NCI-H524 (cell line): Measurements from ENCODE around the gene OR4M2.
"Not testable (repeated sequence)": the region's sequence is repeated elsewhere in the genome, so short reads cannot be mapped to it uniquely, and the experiment has no call there.

ENCODE experiments used
- DNase-seq, 2 experiments: peaks; one replicate each; lab custom pipeline; 2025; lab: John Stamatoyannopoulos, UW

The OR4M2 gene, protein sequence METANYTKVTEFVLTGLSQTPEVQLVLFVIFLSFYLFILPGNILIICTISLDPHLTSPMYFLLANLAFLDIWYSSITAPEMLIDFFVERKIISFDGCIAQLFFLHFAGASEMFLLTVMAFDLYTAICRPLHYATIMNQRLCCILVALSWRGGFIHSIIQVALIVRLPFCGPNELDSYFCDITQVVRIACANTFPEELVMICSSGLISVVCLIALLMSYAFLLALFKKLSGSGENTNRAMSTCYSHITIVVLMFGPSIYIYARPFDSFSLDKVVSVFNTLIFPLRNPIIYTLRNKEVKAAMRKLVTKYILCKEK

GRCh38 chr15:22080227-22080626 lies at the start of gene OR4M2:
OR4M2 (plus strand) TSS chr15:22080527; CDS start chr15:22080625, 98 bp downstream.
- not testable (repeated sequence) for DNase-seq

- not testable (repeated sequence) for DNase-seq
These were observed 11.1 kb upstream of the OR4M2 start for GRCh38 chr15:22069267-22069666.

- DNase-seq: not testable (repeated sequence)
These were observed 1.1 kb downstream of the OR4M2 start for GRCh38 chr15:22081386-22081785.

- DNase-seq: not testable (repeated sequence)
These were observed 18.4 kb downstream of the OR4M2 start for GRCh38 chr15:22098616-22099253.

GRCh38 chr15:22099289-22099891 lies 19.1 kb downstream of the OR4M2 start:
- DNase-seq: not testable (repeated sequence)

DNA sequence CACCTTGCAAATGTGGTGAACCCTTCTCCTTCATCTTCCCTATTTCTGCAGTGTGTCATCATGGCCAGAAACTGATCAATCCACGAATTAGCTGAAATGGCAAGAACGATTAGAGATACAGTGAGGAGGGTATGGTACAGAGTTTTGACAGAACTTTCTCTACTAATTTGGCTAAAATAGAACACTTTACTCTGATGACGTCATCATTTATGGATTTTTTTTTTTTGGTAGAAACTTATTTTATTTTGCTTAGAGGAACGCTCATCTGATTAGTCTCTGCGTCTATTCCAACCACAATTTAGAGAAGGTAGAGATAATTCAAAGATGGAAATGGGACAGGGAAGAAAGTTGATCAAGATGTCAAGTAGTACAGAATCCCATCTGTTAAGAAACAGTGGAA lies 41.7 kb downstream of the OR4M2 start:
- DNase-seq: not testable (repeated sequence)
